HG03175 (cell line): ENCODE measurements around the gene CHMP4A.
"Not testable (repeated sequence)": the region's sequence is repeated elsewhere in the genome, so short reads cannot be mapped to it uniquely, and the experiment has no call there.

Experiments used
- ATAC-seq: cut with Tn5 transposase; IDR thresholded peaks from one replicate; pipeline ENCODE4 v1.9.1; 2021; ENCODE audit warnings: mild to moderate bottlenecking, moderate library complexity; ENCODE audit not compliant: unreplicated experiment

Gene CHMP4A

GRCh38 chr14:24226473-24226872 is 13.2 kb upstream of the CHMP4A start:
- no peak for ATAC-seq

DNA sequence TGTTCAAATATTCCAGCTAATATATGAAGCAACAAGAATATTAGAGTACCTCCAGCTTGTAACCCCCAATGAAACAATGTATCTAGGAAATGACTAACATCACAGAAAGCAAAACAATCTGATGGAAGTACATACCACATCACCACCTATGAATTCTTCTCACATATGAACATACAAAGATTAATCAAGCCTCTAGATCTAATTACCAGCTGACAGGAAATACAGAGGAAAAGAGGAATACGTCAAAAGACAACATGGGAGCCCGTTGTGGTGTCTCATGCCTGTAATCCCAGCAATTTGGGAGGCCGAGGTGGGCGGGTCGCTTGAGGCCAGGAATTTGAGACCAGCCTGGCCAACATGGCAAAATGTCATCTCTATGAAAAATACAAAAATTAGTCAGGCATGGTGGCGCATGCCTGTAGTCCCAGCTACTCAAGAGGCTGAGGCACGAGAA is 11.4 kb upstream of the CHMP4A start:
- ATAC-seq = no peak

GRCh38 chr14:24222987-24223386 is 9.7 kb upstream of the CHMP4A start:
- not testable (repeated sequence) for ATAC-seq

DNA sequence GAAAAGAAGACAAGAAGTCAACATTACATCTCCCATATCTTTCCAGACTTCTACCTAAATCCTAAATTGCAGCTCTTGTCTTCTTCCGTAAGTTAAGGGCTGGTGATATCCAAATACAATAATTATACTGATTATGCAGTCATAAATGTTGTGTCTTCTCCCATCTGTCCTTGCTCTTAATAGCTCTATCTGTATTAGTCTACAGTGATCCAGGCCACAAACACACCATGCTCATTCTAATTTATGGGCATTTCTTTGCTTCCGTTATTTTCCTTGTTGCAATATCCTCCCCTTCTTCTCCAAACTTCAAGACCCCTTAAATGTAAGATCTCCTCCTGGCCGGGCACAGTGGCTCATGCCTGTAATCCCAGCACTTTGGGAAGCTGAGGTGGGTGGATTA is 6.2 kb upstream of the CHMP4A start:
- no peak for ATAC-seq

DNA sequence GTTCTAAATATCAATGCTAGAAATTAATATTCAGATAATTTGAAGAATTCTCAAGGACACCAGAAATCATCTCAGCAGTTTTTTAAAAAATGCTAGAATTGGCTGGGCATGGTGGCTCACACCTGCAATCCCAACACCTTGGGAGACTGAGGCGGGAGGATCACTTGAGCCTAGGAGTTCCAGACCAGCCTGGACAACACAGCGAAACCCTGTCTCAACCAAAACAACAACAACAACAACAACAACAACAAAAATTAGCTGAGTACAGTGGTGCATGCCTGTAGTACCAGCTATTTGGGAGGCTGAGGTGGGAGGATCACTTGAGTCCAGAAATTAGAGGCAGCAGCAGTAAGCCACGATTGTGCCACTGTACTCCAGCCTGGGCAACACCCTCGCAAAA is 5.8 kb upstream of the CHMP4A start:
- no peak for ATAC-seq

DNA sequence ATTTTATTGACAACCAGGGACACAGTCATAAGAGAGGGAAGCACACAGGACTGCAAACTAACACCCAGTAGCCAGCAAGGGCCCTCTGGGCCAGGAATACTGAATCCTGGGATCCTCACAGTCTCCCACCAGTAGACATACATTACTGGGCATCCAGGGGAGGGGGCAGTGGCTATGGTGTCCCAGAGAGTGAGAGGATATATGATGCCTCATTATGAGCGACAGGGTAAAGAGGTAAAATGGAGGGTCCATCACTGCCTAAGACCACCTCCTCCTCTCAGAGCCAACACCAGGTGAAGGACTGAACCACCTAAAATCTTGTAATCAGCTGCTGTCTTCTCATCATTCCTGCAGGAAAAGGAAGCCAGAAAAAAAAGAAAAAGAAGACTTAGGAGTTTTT is 3.6 kb upstream of the CHMP4A start:
- not testable (repeated sequence) for ATAC-seq

GRCh38 chr14:24216345-24216699 is 3.0 kb upstream of the CHMP4A start:
- no peak for ATAC-seq

DNA sequence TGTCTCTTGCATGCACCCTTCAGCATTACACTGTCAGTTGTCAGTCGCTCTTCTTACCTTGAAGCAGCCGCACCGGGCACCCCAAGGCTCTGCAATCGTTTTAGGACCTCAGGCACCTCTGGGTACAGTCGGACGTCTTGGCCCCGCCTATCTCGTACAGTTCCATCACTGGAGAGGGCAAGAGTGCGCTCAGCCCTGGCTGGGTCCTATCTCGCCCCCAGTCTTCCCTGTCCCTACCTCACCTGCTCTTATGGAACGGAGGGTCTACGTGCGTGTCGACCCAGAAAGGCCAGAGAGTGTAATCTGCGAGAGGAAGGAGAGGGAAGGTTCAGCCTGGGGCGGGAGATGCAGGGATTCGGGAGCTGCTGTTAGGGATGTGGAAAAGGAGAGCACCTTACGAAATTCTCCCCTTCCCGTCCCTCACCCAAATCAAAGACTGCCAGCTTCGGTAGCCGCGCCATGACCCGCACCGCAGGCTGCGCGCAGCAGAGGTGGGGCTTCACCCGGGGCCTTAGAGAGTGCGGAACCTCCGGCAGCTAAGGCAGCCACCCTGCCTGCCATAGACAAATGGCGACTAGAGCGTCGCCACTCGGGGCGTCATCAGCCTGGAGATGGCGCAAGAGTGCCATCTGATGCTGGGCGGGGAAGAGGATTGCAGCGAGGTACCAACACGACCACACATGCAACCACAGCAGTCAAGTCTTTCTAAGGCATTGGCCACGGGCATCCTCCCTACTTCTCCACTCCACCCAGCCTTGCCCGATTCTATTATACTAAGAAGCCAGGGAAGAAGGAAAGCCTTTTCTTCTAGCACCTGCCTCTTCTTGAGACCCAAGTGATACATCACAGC is 2.4 kb upstream of the CHMP4A start, which contains the start of gene MDP1:
TSS of gene MDP1 (minus strand) at position 572 of the 850 bp plus-strand sequence. CDS start at position 461, 111 bp downstream.
- peak; percentile 80 for ATAC-seq

GRCh38 chr14:24213866-24214662 is 776 bp upstream of the CHMP4A start:
- ATAC-seq = no peak

DNA sequence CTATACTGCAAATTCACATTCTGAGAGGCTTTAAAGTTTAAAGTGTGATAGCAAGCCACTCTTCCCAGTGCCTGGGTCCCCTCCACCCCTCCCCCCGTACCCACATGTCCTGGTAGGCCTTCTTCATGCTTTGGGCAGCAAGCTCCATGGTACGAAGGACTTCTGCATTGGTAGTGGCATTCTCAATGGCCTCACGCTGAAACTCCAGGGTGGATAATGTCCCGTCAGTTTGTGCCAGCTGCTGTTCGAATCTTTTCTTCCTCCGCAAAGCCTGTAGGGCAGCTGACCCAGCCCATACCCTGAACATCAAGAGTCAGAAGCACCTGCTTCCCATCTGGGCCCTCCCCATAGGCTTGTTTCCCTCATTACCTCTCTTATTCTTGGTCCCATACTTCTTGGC is 2.0 kb downstream of the CHMP4A start:
- no peak for ATAC-seq

DNA sequence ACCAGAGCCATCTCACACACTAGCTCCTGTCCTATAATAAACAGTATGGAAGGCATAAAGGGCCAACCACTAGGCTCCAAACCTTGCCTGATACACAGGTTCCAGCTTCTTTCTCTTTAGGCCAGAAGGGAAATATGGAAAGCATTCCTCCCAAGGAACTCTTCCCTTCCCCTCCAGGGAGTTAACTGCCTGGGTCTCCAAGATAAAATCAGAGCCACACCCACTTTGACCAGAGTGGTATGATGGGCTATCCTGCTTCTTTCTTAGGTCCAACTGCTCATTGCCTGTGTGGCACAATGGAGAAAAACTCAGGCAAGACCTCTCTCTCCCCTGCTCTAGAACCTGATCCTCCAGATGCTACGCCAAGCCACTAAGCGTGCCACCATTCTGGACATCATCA is 5.7 kb downstream of the CHMP4A start:
- no peak for ATAC-seq

- no peak for ATAC-seq
Observed at GRCh38 chr14:24207104-24207551, 6.2 kb downstream of the CHMP4A start.

DNA sequence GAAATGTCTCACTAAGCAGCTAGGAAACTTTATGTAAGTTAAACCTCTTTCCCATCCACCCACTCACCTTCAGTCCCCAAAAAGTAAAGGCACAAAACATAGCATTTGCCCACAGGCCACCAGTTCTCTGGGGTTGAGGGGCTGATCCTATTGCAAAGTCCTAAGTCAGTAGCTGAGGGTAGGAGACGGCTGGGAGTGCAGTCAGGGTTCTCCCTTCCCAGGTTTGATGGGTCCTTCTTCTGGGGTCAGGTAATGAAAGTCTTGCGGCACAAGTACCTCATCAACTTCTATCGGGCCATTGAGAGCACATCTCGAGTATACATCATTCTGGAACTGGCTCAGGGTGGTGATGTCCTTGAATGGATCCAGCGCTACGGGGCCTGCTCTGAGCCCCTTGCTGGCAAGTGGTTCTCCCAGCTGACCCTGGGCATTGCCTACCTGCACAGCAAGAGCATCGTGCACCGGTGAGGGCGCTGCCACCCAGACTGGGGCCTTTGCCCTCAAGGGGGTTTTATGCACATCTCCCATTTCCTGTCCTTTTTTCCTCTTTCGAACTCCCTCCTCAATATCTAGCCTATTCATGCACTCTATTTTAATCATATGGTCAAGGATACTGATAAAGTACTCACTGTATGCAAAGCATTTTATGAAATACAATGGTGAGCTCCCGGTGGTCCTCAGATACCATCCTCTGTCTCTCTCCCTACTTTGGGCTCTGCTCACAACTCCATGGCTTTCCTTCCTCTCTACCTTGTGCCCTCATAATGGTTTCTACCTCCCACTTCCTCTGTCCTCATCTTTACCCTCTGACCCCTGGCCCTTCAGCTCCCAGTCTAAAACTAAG is 6.8 kb downstream of the CHMP4A start:
- ATAC-seq = no peak

GRCh38 chr14:24204163-24205146 is 8.8 kb downstream of the CHMP4A start:
- ATAC-seq = no peak

DNA sequence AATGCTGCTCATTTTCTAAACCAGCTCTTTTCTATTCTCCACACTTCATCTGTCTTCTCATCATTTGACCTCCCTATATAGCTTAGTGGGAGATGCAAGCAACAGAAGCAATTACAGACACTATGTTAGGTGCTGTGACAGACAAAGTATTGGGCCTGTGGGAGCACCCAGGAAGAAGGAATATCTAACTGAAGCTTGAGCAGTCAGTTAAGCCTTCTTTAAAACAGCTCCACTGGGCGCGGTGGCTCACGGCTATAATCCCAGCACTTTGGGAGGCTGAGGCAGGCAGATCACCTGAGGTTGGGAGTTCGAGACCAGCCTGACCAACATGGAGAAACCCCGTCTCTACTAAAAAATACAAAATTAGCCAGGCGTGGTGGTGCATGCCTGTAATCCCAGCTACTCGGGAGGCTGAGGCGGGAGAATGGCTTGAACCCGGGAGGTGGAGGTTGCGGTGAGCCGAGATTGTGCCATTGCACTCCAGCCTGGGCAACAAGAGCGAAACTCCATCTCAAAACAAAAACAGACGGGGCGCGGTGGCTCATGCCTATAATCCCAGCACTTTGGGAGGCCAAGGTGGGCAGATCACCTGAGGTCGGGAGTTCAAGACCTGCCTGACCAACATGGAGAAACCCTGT is 9.9 kb downstream of the CHMP4A start:
- not testable (repeated sequence) for ATAC-seq

GRCh38 chr14:24202538-24202937 is 10.8 kb downstream of the CHMP4A start:
- not testable (repeated sequence) for ATAC-seq

GRCh38 chr14:24198814-24199524 is 14.3 kb downstream of the CHMP4A start:
- ATAC-seq = no peak

DNA sequence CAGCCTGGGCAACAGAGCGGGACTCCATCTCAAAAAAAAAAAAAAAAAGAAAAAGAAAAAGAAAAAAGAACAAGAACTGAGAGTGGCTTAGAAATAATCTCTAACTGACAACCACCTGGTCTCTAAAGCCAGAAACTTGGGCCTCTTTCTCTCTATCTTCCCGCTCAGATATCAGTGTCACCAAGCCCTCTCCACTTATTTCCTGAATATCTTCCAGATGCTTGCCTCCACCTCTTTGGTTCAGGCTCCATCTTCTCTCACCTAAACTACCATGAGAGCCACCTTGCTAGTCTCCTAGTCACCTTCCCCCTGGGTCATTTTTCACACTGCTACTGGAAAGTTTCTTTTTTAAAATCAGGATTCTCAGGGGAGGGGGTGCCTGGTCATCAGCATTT is 16.2 kb downstream of the CHMP4A start:
- no peak for ATAC-seq
